IPS DF 6.9 (cell line): ENCODE results near the gene ZNF141.
"Not testable (repeated sequence)": the region's sequence is repeated elsewhere in the genome, so short reads cannot be mapped to it uniquely, and the experiment has no call there.

Source experiments
- DNase-seq: peaks from one replicate; pipeline ENCODE4 v3.0.0-alpha.2; 2013; ENCODE audit warnings: low read depth, low spot score
- H3K27ac ChIP-seq: one replicate; pipeline ENCODE4 v1.5.1; 2013; ENCODE audit warnings: low read length, control low read depth
- H3K27me3 ChIP-seq: 2 replicates; pipeline ENCODE4 v1.6.1; 2013; ENCODE audit warnings: mild to moderate bottlenecking, low read length; ENCODE audit not compliant: control insufficient read depth, insufficient read depth
- H3K36me3 ChIP-seq: 2 replicates; pipeline ENCODE4 v1.6.1; 2013; ENCODE audit warnings: low read length; ENCODE audit not compliant: control insufficient read depth, insufficient read depth
- H3K4me1 ChIP-seq: 2 replicates; pipeline ENCODE4 v1.6.1; 2013; ENCODE audit warnings: low read length; ENCODE audit not compliant: control insufficient read depth, insufficient read depth
- H3K4me3 ChIP-seq: 2 replicates; pipeline ENCODE4 v1.5.1; 2013; ENCODE audit warnings: mild to moderate bottlenecking, low read length
- H3K9me3 ChIP-seq: 2 replicates; pipeline ENCODE4 v1.6.1; 2013; ENCODE audit warnings: low read length, inconsistent platforms; ENCODE audit not compliant: control insufficient read depth, insufficient read depth
- WGBS: extraction: QIAGEN DNeasy Blood & Tissue Kit; methylation state at CpG from one replicate; pipeline ENCODE4 v1.1.7; 2013; ENCODE audit warnings: mixed read lengths, missing lambda C conversion rate; ENCODE audit not compliant: insufficient read length, insufficient coverage; 5-methylcytosine and 5-hydroxymethylcytosine counted together

The ZNF141 gene

DNA sequence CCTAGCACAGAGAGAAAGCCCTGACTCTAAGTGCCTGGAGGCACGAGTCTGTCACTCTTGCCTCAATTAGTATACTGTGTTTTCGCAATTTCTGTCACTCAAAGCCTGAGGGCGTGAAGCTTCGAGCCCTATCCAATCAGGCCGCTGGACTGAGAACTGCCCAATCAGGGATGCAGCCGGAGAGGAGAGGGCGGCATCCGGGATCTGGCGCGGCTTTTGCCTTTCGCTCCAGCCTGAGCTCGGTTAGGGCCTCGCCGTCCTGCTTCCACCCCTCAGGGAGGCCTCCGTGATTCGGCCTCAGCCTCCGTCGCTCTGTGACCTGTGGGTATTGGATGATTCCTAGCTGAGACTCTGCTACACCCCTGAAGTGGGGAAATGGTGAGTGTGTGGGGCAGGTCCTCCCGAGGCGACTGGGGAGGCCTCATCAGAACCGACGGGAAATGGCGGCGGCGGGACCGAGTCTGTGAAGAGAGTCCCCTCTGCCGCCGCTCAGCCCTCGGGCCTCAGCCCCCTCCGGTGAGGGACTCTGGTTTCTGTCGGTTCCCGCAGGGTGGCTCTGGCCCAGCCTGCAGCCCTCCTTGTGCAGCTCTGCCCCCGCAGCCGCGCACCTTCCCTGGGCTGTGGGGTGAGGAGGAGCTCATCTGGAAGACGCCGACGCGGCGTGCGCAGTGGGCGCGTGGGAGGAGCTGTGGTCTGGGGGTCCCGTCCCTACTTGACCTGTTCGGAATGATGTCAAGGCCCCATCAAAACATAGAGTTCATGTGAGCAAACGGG lies 48.5 kb downstream of the ZNF141 start:
- H3K27me3 ChIP-seq = no peaks in the 10 kb centered on the region
- WGBS = no CpG with 5 or more reads among the region's 46 CpGs
- no peaks in the 10 kb centered on the region; the same call in 1 of the 2 replicates for H3K36me3 ChIP-seq
- H3K9me3 ChIP-seq = no peaks in the 10 kb centered on the region; the same call in 1 of the 2 replicates
- peak overlapping the region; percentile 82 for H3K4me3 ChIP-seq
- no peaks in the 10 kb centered on the region for H3K4me1 ChIP-seq
- peak; percentile 35 for DNase-seq
- no peak overlapping the region for H3K27ac ChIP-seq

GRCh38 chr4:386708-387105 lies 49.1 kb downstream of the ZNF141 start:
- no peak for DNase-seq
- H3K36me3 ChIP-seq = no peaks in the 10 kb centered on the region; the same call in 1 of the 2 replicates
- H3K4me3 ChIP-seq = peak overlapping the region; percentile 82; the same call in 1 of the 2 replicates
- no peaks in the 10 kb centered on the region; the same call in 1 of the 2 replicates for H3K9me3 ChIP-seq
- no CpG with 5 or more reads among the region's 23 CpGs for WGBS
- H3K4me1 ChIP-seq = no peaks in the 10 kb centered on the region
- no peaks in the 10 kb centered on the region for H3K27me3 ChIP-seq
- H3K27ac ChIP-seq = no peak overlapping the region

- H3K36me3 ChIP-seq = no peaks in the 10 kb centered on the region
These were observed 66.4 kb downstream of the ZNF141 start for GRCh38 chr4:404006-404405.

DNA sequence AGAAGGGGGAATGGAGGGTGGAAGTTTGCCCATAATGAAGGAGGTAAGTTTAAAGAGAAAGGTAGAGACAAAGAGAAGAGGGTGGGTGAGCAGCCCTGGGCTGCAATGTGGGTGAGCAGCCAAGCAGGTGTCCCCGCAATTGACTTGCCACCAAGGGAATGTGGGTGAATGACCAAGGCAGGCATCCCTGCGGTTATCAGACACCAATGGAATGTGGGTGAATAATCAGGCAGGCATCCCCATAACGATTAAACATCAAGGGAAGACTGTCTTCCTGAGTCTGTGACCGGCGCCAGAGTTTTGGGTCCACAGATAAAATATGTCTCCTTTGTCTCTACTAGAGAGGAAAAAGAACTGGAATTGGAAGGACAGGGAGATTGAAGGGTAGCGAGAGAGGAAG lies 70.7 kb downstream of the ZNF141 start:
- H3K4me1 ChIP-seq, H3K27me3 ChIP-seq, H3K36me3 ChIP-seq, H3K9me3 ChIP-seq, DNase-seq, H3K27ac ChIP-seq, H3K4me3 ChIP-seq: not testable (repeated sequence)
- 100% methylated on average over 1 of the region's 6 CpGs for WGBS

More at GRCh38 chr4:404006-404405, 66.4 kb downstream of the ZNF141 start:
- H3K9me3 ChIP-seq = peaks cover 1% of the 10 kb centered on the region
- DNase-seq = no peak
- H3K27ac ChIP-seq = no peak overlapping the region
- no peaks in the 10 kb centered on the region for H3K4me1 ChIP-seq
- no CpG with 5 or more reads among the region's 20 CpGs for WGBS
- H3K4me3 ChIP-seq = no peak overlapping the region
- no peaks in the 10 kb centered on the region for H3K27me3 ChIP-seq

DNA sequence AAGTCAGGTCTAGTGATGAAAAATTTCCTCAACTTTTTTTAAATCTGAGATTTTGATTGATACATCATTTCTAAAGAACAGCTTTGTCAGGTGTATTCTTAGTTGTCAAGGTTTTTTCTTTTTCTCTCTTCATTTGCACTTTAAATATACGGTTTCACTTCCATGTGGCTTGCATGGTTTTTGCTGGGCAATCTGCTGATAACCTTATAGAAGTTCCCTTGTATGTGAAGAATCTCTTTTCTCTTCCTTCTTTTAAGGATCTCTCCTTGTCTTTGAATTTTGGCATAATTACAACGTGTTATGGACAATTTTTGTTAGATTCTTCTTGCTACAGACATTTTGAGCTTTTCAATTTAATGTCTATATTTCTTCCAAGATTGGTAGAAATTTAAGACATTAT lies 85.0 kb downstream of the ZNF141 start:
- Histone ChIP-seq H3K27me3 (no peaks in the 10 kb centered on the region), H3K27ac (no peak overlapping the region), H3K9me3 (peaks cover 5% of the 10 kb centered on the region), H3K4me1 (no peaks in the 10 kb centered on the region), H3K36me3 (peaks cover 3% of the 10 kb centered on the region; the same call in 1 of the 2 replicates), H3K4me3 (no peak overlapping the region)
- DNase-seq = no peak
- WGBS = no CpG with 5 or more reads among the region's 2 CpGs
